HUES6 (cell line): ENCODE data around the gene LUC7L2.
A peak's percentile ranks its signal among the peaks of the same experiment; 100 is the strongest.
"Not testable (repeated sequence)": the region's sequence is repeated elsewhere in the genome, so short reads cannot be mapped to it uniquely, and the experiment has no call there.

Experiments used
- H3K27ac ChIP-seq: 2 replicates; pipeline ENCODE4 v1.7.0; 2013; ENCODE audit warnings: low read depth, mild to moderate bottlenecking, low read length, inconsistent platforms
- H3K27me3 ChIP-seq: 2 replicates; pipeline ENCODE4 v1.6.1; 2013; ENCODE audit warnings: low read length; ENCODE audit not compliant: control insufficient read depth, insufficient read depth
- H3K36me3 ChIP-seq: 2 replicates; pipeline ENCODE4 v1.6.1; 2013; ENCODE audit warnings: low read length; ENCODE audit not compliant: control insufficient read depth, insufficient read depth
- H3K4me1 ChIP-seq: 2 replicates; pipeline ENCODE4 v1.6.1; 2013; ENCODE audit warnings: low read length; ENCODE audit not compliant: control insufficient read depth, insufficient read depth
- H3K4me3 ChIP-seq: 2 replicates; pipeline ENCODE4 v1.5.1; 2013; ENCODE audit warnings: low read depth, low read length
- H3K9ac ChIP-seq: one replicate; pipeline ENCODE4 v1.6.1; 2013; ENCODE audit warnings: mild to moderate bottlenecking, low read length
- H3K9me3 ChIP-seq: 2 replicates; pipeline ENCODE4 v1.6.1; 2013; ENCODE audit warnings: low read depth, low read length; ENCODE audit not compliant: control insufficient read depth, insufficient read depth

LUC7L2 gene

GRCh38 chr7:139446051-139446890, 86.6 kb downstream of the LUC7L2 start:
- Histone ChIP-seq H3K27ac (no peak overlapping the region), H3K9ac (no peak overlapping the region), H3K27me3 (no peaks in the 10 kb centered on the region), H3K4me1 (no peaks in the 10 kb centered on the region), H3K9me3 (no peaks in the 10 kb centered on the region), H3K36me3 (no peaks in the 10 kb centered on the region), H3K4me3 (no peak overlapping the region)

DNA sequence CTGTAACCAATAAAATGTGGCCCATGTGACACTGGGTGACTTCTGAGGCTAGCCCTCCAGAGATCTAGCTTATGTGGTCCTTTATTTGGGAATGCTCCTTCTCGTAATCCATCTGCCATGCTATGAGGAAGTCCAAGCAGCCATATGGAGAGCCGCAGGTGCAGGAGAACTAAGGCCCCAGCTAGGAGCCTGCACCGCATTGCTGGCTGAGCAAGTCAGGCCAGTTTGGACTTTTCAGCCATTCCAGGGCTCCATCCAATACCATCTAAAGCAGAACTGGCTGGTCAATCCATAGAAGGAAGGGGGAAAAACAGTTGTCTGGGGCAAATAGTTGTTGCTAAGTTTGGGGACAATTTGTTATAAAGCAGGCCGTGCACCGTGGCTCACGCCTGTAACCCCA, 91.2 kb downstream of the LUC7L2 start:
- Histone ChIP-seq H3K9ac (no peak overlapping the region), H3K27ac (no peak overlapping the region), H3K9me3 (no peaks in the 10 kb centered on the region), H3K27me3 (no peaks in the 10 kb centered on the region), H3K36me3 (no peaks in the 10 kb centered on the region), H3K4me3 (no peak overlapping the region), H3K4me1 (peaks cover 10% of the 10 kb centered on the region; the same call in 1 of the 2 replicates)

GRCh38 chr7:139451638-139452037, 91.9 kb downstream of the LUC7L2 start:
- Histone ChIP-seq H3K4me1 (peaks cover 10% of the 10 kb centered on the region; the same call in 1 of the 2 replicates), H3K27ac (no peak overlapping the region), H3K9ac (no peak overlapping the region), H3K36me3 (0 out of 2 replicates have a peak, but pooled peaks cover under 1% of the 10 kb centered on the region), H3K27me3 (no peaks in the 10 kb centered on the region), H3K4me3 (no peak overlapping the region), H3K9me3 (no peaks in the 10 kb centered on the region)

DNA sequence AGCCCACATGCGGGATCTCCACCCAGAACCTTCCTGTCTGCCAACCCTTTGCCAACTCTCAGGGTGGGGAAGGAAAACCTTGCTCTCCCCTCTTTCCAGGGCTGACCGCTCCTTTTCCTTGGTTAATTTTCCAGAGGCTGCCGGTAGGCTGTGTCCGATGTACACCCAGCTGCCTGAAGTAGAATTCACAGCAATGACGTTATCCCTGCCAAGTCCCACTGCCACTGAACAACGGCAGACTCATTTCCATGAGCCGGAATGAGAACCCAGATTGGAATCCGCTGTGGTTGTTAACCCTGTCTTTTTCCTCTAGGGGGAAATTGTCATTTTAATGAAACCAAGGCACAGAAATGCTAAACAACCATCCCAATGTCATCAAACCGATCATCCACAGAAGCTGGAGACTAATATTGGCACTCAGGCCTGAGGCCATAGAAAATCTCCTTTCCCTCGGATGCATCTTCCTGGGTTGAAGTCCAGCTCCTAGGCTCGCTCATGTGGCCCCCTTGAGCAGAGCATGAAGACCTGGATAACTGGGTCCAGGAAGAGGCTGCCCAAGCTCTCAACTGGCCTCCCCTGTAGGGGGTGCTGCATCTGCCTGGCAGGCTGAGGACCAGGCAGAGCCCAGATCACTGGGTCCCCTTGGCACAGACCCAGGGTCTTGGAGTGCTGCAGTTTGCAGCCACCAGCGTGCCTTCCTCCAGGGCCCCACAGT, 93.4 kb downstream of the LUC7L2 start:
- H3K27me3 ChIP-seq, result no peaks in the 10 kb centered on the region
- H3K4me3 ChIP-seq, result no peak overlapping the region
- peaks cover 9% of the 10 kb centered on the region; the same call in 1 of the 2 replicates for H3K36me3 ChIP-seq
- H3K9me3 ChIP-seq, result no peaks in the 10 kb centered on the region
- no peak overlapping the region for H3K27ac ChIP-seq
- H3K9ac ChIP-seq, result no peak overlapping the region
- H3K4me1 ChIP-seq, result peaks cover 24% of the 10 kb centered on the region

DNA sequence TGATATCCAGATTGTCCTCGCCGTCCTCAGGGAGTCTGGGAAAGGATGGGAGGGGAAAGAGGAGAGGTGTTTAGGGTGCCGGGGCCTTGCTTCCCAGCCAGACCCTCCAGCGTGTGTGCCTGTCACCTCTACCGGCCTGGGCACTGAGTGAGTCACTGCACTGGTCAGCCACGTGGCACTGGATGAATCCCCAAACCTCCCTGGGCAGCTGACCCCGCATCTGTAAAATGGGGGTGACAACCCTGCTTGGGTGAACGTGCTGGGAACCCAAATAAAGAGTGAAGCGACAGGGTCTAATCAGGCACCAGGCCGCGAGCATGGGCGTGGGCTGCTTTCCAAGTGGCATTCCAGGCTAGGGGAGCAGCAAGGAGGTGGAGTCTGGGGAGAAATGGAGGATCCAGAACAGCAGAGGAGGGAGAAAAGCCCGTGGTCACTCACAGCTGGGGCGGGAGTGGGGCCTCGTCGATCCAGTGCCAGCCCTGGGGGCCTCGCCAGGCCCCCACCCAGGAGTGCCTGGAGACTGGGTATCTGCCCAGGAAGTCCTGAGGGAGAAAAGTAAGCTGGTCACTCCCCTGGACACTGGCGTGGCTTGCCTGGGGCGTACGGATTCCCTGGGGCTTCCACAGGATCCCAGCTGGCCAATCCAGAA, 94.1 kb downstream of the LUC7L2 start:
- H3K4me1 ChIP-seq, result peaks cover 24% of the 10 kb centered on the region
- peaks cover 9% of the 10 kb centered on the region; the same call in 1 of the 2 replicates for H3K36me3 ChIP-seq
- H3K9me3 ChIP-seq, result no peaks in the 10 kb centered on the region
- no peak overlapping the region for H3K9ac ChIP-seq
- no peaks in the 10 kb centered on the region for H3K27me3 ChIP-seq
- H3K4me3 ChIP-seq, result no peak overlapping the region
- no peak overlapping the region for H3K27ac ChIP-seq

- H3K9me3 ChIP-seq, result no peaks in the 10 kb centered on the region
- peaks cover 10% of the 10 kb centered on the region; the same call in 1 of the 2 replicates for H3K36me3 ChIP-seq
- H3K9ac ChIP-seq, result no peak overlapping the region
- H3K27me3 ChIP-seq, result no peaks in the 10 kb centered on the region
- peaks cover 26% of the 10 kb centered on the region for H3K4me1 ChIP-seq
- no peak overlapping the region for H3K4me3 ChIP-seq
- no peak overlapping the region for H3K27ac ChIP-seq
These were observed 96.1 kb downstream of the LUC7L2 start for GRCh38 chr7:139455789-139456188.

- no peak overlapping the region for H3K27ac ChIP-seq
- peaks cover 13% of the 10 kb centered on the region; the same call in 1 of the 2 replicates for H3K36me3 ChIP-seq
- no peaks in the 10 kb centered on the region for H3K9me3 ChIP-seq
- no peak overlapping the region for H3K4me3 ChIP-seq
- no peaks in the 10 kb centered on the region for H3K27me3 ChIP-seq
- peaks cover 34% of the 10 kb centered on the region for H3K4me1 ChIP-seq
- no peak overlapping the region for H3K9ac ChIP-seq
These were observed 96.8 kb downstream of the LUC7L2 start for GRCh38 chr7:139456511-139456910.

GRCh38 chr7:139457153-139457946, 97.7 kb downstream of the LUC7L2 start:
- Histone ChIP-seq H3K9ac (peak overlapping the region; percentile 25), H3K27ac (no peak overlapping the region), H3K9me3 (no peaks in the 10 kb centered on the region), H3K4me3 (no peak overlapping the region), H3K36me3 (peaks cover 13% of the 10 kb centered on the region; the same call in 1 of the 2 replicates), H3K4me1 (peaks cover 40% of the 10 kb centered on the region), H3K27me3 (no peaks in the 10 kb centered on the region)

DNA sequence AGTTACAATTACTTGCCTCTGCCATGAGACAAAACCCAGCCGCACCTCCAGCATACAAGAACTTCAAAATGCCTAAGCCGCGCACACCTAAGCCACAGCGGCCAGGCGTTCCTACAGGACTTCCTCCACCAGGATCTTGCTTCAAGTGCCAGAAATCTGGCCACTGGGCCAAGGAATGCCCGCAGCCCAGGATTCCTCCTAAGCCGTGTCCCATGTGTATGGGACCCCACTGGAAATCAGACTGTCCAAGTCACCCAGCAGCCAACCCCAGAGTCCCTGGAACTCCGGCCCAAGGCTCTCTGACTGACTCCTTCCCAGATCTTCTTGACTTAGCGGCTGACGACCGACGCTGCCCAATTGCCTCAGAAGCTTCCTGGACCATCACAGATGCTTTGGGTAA, 103.7 kb downstream of the LUC7L2 start:
- H3K4me1 ChIP-seq, result peaks cover 29% of the 10 kb centered on the region
- not testable (repeated sequence) for H3K27me3 ChIP-seq, H3K4me3 ChIP-seq, H3K27ac ChIP-seq, H3K36me3 ChIP-seq, H3K9ac ChIP-seq
- H3K9me3 ChIP-seq, result peaks cover 16% of the 10 kb centered on the region

DNA sequence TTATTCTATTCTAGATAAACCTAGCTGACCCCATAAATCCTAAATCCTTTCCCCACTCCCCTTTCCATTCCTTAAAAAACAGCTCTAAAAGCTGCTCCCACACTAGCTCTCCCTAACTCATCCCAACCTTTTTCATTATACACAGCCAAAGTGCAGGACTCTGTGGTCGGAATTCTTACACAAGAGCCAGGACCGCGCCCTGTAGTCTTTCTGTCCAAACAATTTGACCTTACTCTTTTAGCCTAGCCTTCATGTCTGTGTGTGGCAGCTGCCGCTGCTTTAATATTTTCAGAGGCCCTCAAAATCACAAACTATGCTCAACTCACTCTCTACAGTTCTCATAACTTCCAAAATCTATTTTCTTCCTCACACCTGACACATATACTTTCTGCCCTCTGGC, 104.8 kb downstream of the LUC7L2 start:
- H3K27me3 ChIP-seq, H3K27ac ChIP-seq, H3K9ac ChIP-seq, H3K36me3 ChIP-seq, H3K4me3 ChIP-seq: not testable (repeated sequence)
- Histone ChIP-seq H3K4me1 (peaks cover 32% of the 10 kb centered on the region), H3K9me3 (peaks cover 16% of the 10 kb centered on the region)
